Measurements from ENCODE around the gene SH3PXD2B. TPM values are rescaled to one million over a fixed set of nuclear protein-coding genes. Genes with fewer than 3 reads are reported as not detected.

Gene SH3PXD2B
- total and polyA plus RNA-seq, 2 of the 13 experiments (the other 11 are each of a cell fraction or from before 2014, with no cell fraction given), result 3.4 to 4.6 TPM

GRCh38 chr5:172428224-172429166 lies 25.8 kb downstream of the SH3PXD2B start (continued):
- TF ChIP-seq ZNF800 (CRISPR knock-in tag; IDR thresholded peaks at IDR 0.05), result no peak
- no peak for TF ChIP-seq ZNF543 (CRISPR knock-in tag; IDR thresholded peaks at IDR 0.05)
- no peak for TF ChIP-seq DDIT3 (CRISPR knock-in tag; IDR thresholded peaks at IDR 0.05)
- TF ChIP-seq BCL6 (CRISPR knock-in tag; IDR thresholded peaks at IDR 0.05), result peak; percentile 67
- no peak for TF ChIP-seq TSC22D2 (CRISPR knock-in tag; IDR thresholded peaks at IDR 0.05; ENCODE audit: borderline replicate concordance)
- TF ChIP-seq SNAI1 (CRISPR knock-in tag; IDR thresholded peaks at IDR 0.05; ENCODE audit: borderline replicate concordance), result no peak
- no peak for TF ChIP-seq MEIS1 (CRISPR knock-in tag; IDR thresholded peaks at IDR 0.05; ENCODE audit: borderline replicate concordance)
- no peak for TF ChIP-seq CAMTA2 (CRISPR knock-in tag; IDR thresholded peaks at IDR 0.05; ENCODE audit: borderline replicate concordance)
- no peak for TF ChIP-seq NAIF1 (CRISPR knock-in tag; IDR thresholded peaks at IDR 0.05; ENCODE audit: borderline replicate concordance)
- no peak for TF ChIP-seq RFXAP (CRISPR knock-in tag; IDR thresholded peaks at IDR 0.05; ENCODE audit: borderline replicate concordance)
- TF ChIP-seq ZBTB43 (CRISPR knock-in tag; conservative IDR thresholded peaks at IDR 0.05), result no peak
- TF ChIP-seq MAFG (CRISPR knock-in tag; IDR thresholded peaks at IDR 0.05), result no peak
- no peak for TF ChIP-seq ZBTB10 (CRISPR knock-in tag; IDR thresholded peaks at IDR 0.05; ENCODE audit: borderline replicate concordance)
- TF ChIP-seq ZNF3 (CRISPR knock-in tag; IDR thresholded peaks at IDR 0.05), result no peak
- no peak for TF ChIP-seq ZNF235 (CRISPR knock-in tag; IDR thresholded peaks at IDR 0.05; ENCODE audit: borderline replicate concordance)
- no peak for TF ChIP-seq DMAP1 (CRISPR knock-in tag; IDR thresholded peaks at IDR 0.05)
- no peak for TF ChIP-seq GPN1 (CRISPR knock-in tag; IDR thresholded peaks at IDR 0.05; ENCODE audit: borderline replicate concordance)
- TF ChIP-seq IRF1 (CRISPR knock-in tag; IDR thresholded peaks at IDR 0.05; ENCODE audit: low read depth), result no peak
- TF ChIP-seq ZSCAN9 (CRISPR knock-in tag; IDR thresholded peaks at IDR 0.05; ENCODE audit: borderline replicate concordance), result no peak
- TF ChIP-seq CHD2 (IDR thresholded peaks at IDR 0.05; ENCODE audit: low read depth, low read length), result no peak
- TF ChIP-seq KDM3A (CRISPR knock-in tag; IDR thresholded peaks at IDR 0.05; ENCODE audit: low read depth), result no peak
- TF ChIP-seq MTA3 (CRISPR knock-in tag; IDR thresholded peaks at IDR 0.05), result no peak
